ENCODE results near the gene CNN2. TPM values are rescaled to one million over a fixed set of nuclear protein-coding genes. Genes with fewer than 3 reads are reported as not detected.

Gene CNN2
- total and polyA plus RNA-seq, 2 of the 4 experiments (the other 2 are of a cell fraction) = 272 to 395 TPM

- ChIA-PET POLR2A (ENCODE audit: unreplicated experiment) (no interaction called here), CTCF (no interaction called here)
- Histone ChIP-seq H3K27ac (ENCODE audit: insufficient read depth, low read length) (no peak overlapping the region), H3K4ac (ENCODE audit: low read depth, low read length) (no peak overlapping the region), H2AK5ac (ENCODE audit: low read depth, low read length) (no peak overlapping the region), H2BK20ac (ENCODE audit: low read depth, low read length) (no peak overlapping the region), H2BK5ac (ENCODE audit: low read depth, low read length, poor library complexity, severe bottlenecking) (no peak overlapping the region), H2BK120ac (ENCODE audit: low read depth, low read length) (no peak overlapping the region), H4K5ac (ENCODE audit: low read depth, low read length) (no peak overlapping the region), H3K9me1 (ENCODE audit: insufficient read depth, low read length) (no peaks in the 10 kb centered on the region), H3K9me3 (ENCODE audit: control insufficient read depth, insufficient read depth, low read length) (no peaks in the 10 kb centered on the region), H3K18ac (ENCODE audit: low read depth, low read length) (no peak overlapping the region), H3K36me3 (ENCODE audit: control insufficient read depth, insufficient read depth, low read length) (peaks cover 22% of the 10 kb centered on the region), H3K56ac (ENCODE audit: extremely low read depth, insufficient read depth, low read length) (no peak overlapping the region), H3K4me1 (ENCODE audit: control insufficient read depth, insufficient read depth, low read length) (no peaks in the 10 kb centered on the region), H3K23ac (ENCODE audit: low read depth, low read length) (no peak overlapping the region), H3K4me2 (ENCODE audit: low read depth, low read length) (no peak overlapping the region), H2BK15ac (ENCODE audit: low read depth, low read length) (no peak overlapping the region), H4K20me1 (ENCODE audit: insufficient read depth, low read length) (peaks cover 10% of the 10 kb centered on the region; the same call in 1 of the 2 replicates), H3K4me3 (ENCODE audit: insufficient read depth, low read depth, low read length) (no peak overlapping the region), H3K9ac (ENCODE audit: low read depth, low read length) (no peak overlapping the region), H3K79me1 (ENCODE audit: low read depth in 1 of 2, low read length in 2 of 2) (no peaks in the 10 kb centered on the region; a peak in 1 of 4 replicates), H3K27me3 (ENCODE audit: control insufficient read depth, insufficient read depth, low read length) (no peaks in the 10 kb centered on the region), H4K91ac (ENCODE audit: insufficient read depth, low read depth, low read length) (no peak overlapping the region), H2AK9ac (replicated peaks; ENCODE audit: low read depth, low read length, poor library complexity) (no peak overlapping the region), H4K8ac (ENCODE audit: low read depth in 2 of 2, low read length in 2 of 2) (no peak overlapping the region), H2AFZ (replicated peaks; ENCODE audit: low read length, poor library complexity) (no peak overlapping the region), H3K14ac (replicated peaks; ENCODE audit: low read depth, low read length) (no peak overlapping the region)
- dilution Hi-C loops (cut with HindIII; ENCODE audit: low sequenced_read_pairs, unreplicated experiment) = no loop called here
- DNase-seq (no peak), ATAC-seq (ENCODE audit: low read depth) (no peak)
- WGBS, 2 experiments (ENCODE audit: extremely low coverage in 2 of 2, insufficient read length in 1 of 2) = 91% methylated on average over 29 of the region's 43 CpGs; no CpG with 5 or more reads in 1 of the 2 experiments
- in situ Hi-C loops (cut with MboI; ENCODE audit: low sequenced_read_pairs) = no loop called here
- no TSS peak for BruUV-seq (replicated peaks)
- intact Hi-C loops (cut with micrococcal nuclease) = no loop called here
- TF ChIP-seq RFX5 (IDR thresholded peaks at IDR 0.05; ENCODE audit: low read depth, low read length) (no peak), CHD1 (IDR thresholded peaks at IDR 0.05; ENCODE audit: low read depth, low read length) (no peak), POLR2A (IDR thresholded peaks at IDR 0.05; ENCODE audit: low read depth, low read length) (no peak), RCOR1 (IDR thresholded peaks at IDR 0.05; ENCODE audit: insufficient replicate concordance, low read length) (no peak), CEBPB (IDR thresholded peaks at IDR 0.05; ENCODE audit: low read depth, low read length) (no peak), BHLHE40 (IDR thresholded peaks at IDR 0.05; ENCODE audit: low read depth, low read length) (no peak), MAZ (IDR thresholded peaks at IDR 0.05; ENCODE audit: borderline replicate concordance, low read depth, low read length) (no peak), ELK1 (IDR thresholded peaks at IDR 0.05; ENCODE audit: borderline replicate concordance, low read depth, low read length) (no peak), CTCF (conservative IDR thresholded peaks at IDR 0.05; ENCODE audit: low read depth, low read length) (no peak), USF2 (IDR thresholded peaks at IDR 0.05; ENCODE audit: low read depth, low read length) (no peak), MAFK (IDR thresholded peaks at IDR 0.05; ENCODE audit: low read depth, low read length) (no peak), NFE2L2 (IDR thresholded peaks at IDR 0.05; ENCODE audit: low read depth, low read length) (no peak), MXI1 (IDR thresholded peaks at IDR 0.05; ENCODE audit: borderline replicate concordance, low read depth, low read length) (no peak), SMC3 (IDR thresholded peaks at IDR 0.05; ENCODE audit: low read depth, low read length) (no peak), RAD21 (IDR thresholded peaks at IDR 0.05; ENCODE audit: low read length) (no peak)
Observed at GRCh38 chr19:1084024-1084868, 57.8 kb downstream of the CNN2 start.
